ENCODE data around the gene CDH26.

Gene CDH26

DNA sequence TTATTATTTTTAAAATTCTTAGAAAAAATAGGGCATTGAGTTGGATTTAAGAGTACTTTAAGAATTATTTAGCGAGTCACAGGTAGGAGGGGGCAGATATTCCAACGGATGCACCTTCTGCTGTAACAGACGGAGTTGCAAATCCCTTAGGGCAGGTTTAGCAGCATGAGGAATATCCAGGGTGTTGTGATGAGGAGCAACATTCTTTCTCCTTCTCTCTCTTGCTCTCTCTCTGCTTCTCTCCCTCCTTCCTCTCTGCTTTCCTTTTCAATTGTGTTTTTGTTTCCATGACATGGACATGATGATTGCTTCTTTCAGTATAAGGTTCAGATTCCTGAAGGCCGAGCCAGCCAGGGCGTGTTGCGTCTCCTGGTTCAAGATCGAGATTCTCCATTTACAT is 28.9 kb downstream of the CDH26 start:
- no peak for DNase-seq

DNA sequence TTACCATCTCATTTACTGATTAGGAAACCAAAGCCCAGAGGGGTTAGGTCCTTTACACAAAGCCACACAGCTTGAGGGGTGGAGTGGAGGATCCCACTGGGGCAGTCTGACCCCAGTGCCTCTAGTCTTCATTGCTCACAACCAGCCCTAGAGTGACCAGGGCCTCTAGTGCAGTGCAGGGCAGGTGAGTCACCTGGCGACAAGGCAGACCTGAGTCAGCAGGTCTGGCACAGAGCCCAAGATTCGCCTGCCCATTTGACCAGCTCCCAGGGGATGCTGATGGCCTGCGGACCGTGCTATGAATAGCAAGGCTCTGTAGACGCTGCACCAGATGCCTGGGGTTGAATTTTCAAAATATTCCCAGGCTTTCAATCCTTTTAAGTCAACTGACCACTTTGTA is 29.9 kb downstream of the CDH26 start:
- DNase-seq: no peak

DNA sequence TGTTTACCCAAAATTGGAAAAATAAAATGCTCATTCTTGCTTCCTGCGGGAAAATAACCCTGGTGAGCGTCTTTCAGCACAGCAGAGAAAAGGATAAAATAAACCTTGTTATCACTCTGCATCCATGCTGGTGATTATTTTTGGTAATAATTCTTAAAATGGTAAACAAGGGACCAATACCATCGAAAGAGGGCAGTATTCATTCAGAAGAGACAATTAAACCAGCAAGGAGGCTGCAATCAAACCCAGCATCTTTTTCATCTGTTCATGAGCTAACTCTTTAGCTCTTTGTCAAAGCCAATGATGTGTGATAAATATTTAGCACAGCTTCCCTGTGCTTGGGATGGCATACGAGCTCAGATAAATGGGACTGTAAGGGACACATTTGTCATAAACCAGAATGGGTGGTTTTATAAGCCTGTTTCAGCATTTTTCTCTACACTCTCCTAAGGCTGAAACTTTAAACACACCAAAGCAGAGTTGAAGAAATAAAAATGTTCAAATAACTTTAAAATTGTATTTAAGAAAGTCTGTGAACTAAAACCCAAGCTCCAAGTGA is 34.4 kb downstream of the CDH26 start:
- DNase-seq: no peak

- DNase-seq: no peak
Measured at GRCh38 chr20:59993736-59994430, 35.7 kb downstream of the CDH26 start.

- no peak for DNase-seq
Measured at GRCh38 chr20:59994697-59995122, 36.5 kb downstream of the CDH26 start.

GRCh38 chr20:59996108-59996507 is 37.9 kb downstream of the CDH26 start:
- no peak for DNase-seq

- no peak for DNase-seq
Measured at GRCh38 chr20:59997896-59998295, 39.7 kb downstream of the CDH26 start.

- DNase-seq: no peak
Measured at GRCh38 chr20:59999502-59999901, 41.3 kb downstream of the CDH26 start.

DNA sequence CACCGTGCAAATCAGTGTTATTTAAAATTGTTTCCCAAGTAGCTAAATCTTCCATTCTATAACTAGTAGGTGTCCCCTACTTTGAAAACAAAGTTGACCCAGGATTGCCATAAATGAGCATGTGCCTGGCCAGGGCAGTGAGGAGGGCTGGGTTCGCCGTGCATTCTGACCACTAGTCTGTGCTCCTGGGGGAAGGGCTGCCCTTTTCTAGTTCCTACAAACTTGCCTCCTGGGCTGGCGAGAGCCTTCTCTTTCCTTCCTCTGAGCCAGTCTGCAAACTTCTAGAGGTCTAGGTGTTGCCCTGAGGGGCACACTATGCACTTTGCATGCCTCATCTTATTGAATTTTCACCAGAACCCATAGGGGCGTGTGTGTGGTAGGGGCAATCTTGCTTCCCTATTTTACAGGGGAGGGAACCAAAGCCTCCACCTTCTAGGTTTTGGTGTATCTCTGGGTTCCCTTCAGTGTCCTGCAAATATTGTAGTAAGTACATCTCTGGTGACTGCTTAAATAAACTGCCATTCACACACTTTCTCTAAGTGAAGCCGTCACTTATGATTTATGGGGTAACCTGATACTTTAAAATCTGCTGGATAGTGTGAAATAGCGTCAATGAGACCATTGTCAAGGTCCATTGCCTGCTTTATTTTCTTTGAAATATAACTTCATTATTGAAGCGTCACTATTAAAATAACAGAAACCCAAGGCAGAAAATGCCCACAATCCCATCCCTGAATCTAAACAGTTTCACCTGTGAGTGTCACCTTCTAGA is 42.2 kb downstream of the CDH26 start:
- no peak for DNase-seq

- DNase-seq: no peak
Measured at GRCh38 chr20:60001108-60001507, 42.9 kb downstream of the CDH26 start.

DNA sequence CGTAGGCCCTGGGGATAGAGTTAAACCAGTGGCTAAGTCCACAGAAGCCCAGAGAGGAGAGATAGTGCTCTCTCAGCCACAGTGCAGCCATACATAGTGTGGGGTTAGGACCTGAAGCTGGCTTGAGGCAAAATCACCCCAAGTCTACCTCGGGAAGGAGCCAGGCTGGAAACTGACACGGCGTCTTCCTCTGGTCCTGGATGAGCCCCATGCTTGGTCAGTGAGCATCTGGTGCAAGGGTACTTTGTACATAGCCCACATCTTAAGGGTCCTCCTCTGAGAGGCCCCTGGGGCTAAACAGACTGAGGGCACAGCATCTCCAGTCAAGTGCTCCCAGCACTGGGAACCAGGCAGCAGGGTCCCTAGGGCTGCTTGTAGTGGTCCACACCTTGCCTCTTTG is 45.6 kb downstream of the CDH26 start:
- DNase-seq: no peak

DNA sequence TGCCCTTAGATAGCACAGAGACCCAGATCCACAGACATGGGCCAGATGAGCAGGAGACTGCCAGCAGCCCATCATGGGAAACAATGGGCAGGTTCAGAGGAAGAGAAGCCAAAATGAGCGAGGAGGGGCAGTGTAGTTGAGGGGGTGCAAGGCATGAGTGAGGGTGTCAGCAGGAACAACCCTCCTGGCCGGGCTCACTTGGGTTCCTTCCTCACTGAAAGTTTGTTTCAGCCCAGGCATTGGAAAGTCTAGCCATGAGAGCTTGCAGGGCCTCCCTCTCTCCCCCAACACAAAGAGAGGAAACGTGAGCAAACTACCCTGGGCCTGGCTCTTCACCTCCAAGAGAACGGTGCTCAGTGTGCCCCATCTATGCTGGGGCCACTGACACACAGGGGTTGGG is 48.0 kb downstream of the CDH26 start:
- no peak for DNase-seq

DNA sequence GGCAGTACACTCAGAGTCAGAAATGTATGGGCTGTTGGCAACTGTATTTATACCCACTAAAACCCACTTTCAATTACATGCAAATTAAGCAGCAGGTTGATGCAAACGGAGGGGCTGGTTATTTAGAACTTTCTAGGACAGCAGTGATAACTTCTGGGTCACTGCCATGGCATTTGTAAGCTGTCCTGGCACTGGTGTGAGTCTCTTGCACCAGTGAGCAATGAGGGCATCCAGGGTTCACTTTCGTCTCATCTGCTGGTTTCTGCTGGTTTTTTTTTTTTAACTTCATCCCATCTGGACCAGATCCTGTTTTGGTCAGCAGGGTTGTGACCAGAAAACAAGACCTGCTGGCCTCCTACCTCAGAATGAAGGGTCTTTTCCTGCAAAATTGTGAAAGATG is 49.2 kb downstream of the CDH26 start:
- DNase-seq: no peak

- no peak for DNase-seq
Measured at GRCh38 chr20:60008130-60008808, 50.0 kb downstream of the CDH26 start.

DNA sequence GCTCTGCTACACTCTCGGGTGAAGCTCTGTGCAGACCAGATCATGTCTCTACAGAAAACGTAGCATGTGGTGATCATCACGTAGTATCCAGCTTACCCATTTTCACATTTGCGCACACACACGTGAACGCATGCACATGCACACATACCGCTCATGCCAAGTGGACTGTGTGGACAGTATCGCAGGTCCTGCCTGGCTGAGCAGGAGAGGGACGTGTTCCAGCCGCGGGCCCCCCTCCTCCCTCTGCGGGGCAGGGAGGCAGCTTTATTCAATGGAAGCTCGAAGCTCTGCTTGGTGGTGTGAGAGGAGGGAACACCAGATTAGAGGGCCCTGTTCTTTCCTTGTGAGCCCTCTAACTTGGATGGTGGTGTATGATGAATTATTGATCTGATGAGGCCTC is 51.1 kb downstream of the CDH26 start:
- no peak for DNase-seq

- DNase-seq: no peak
Measured at GRCh38 chr20:60009826-60010616, 51.8 kb downstream of the CDH26 start.

DNA sequence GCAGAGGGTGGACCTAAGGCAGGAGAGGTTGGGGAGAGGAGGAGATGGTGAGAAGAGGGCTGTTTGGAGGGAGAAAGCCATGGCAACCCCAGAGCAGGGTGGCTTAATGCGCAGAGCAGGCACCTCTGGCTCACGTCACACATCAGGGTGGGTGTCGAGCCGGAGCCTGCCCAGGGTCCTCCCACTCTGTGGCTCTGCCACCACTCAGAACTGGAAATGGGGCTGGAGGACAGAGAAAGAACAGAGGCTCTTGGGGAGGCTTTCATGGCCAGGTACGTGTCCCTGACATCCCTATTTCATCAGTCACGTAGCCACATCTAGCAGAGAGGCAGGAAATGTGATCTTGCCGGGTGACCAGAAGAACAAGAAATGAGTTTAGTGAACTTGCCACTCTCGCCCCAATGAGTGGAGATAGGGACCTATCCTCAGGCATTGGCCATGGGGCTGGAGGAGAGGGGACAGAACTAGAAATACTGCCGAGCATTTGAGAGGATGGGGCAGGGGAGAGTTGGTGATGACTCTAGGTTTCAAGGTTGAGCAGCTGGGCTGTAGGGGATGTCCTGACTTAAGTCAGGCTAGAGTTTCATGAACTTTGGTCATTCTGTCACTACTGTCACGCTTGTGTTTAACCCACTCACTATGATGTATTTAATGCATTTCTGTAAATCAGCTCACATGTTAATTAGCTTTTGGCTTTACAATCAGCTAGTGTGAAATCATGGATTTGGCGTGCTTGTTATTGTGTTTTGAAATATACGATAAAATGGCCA is 52.7 kb downstream of the CDH26 start:
- DNase-seq: no peak

DNA sequence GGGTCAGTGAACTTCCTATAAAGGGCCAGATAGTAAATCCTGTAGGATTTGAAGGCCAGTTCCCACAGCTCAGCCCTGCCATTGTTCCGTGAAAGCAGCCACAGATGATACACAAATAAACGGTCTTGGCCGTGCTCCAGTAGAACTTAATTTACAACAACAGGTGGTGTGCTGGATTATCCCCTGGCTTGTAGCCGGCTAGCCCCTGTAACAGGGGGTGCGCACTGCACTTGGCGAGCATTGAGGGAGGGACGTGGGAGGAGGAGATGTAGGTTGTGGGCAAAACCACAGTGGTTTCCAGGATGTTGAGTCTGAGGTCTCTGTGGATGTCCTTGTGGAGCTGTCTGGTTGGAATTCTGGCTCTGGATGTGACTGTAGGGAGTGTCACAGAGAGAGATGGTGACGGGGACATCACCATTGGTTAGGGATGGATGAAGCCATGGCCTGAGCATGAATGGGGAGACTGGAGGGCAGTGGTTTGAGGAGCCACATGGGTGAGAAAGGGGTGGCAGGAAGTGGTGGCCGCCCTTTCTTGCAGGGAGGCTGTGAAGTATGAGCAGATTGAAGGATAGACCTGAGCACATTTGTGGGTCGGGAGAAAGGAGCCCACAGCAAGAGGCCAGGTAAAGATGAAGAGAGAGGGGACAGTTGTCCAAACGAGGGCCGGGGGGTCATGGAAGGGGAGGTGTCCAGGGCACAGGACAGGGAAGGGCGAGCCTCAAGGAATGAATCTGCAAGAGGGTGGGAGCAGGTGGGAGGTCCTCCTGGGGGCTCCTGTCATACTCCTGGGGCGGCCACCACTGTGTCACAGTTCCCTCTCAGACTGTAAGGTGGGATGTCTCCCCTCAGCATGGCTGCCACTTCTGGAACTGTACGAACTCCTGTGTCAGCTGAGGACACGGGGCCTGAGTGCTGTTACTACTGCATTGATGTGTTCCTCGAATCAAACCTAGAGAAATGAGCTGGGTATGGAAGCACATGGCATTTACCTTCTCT is 53.6 kb downstream of the CDH26 start:
- DNase-seq: no peak

GRCh38 chr20:60013296-60014139 is 55.3 kb downstream of the CDH26 start:
- no peak for DNase-seq

DNA sequence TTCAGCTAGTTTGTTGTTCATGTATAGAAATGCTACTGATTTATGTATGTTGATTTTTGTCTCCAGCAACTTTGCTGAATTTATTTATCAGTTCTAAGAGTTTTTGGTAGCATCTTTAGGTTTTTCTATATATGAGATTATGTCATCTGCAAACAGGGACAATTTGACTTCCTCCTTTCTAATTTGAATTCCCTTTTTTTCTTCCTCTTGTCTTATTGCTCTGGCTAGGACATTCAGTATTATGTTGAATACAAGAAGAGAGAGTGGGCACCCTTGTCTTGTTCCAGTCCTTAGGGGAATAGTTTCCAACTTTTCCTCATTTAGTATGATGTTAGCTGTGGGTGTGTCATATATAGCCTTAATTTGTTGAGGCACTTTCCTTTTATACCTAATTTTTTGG is 58.2 kb downstream of the CDH26 start:
- no peak for DNase-seq

Measured in stimulated activated naive CD4-positive, alpha-beta T cell (primary cell).